Parathyroid adenoma (tissue), 2 donors: ENCODE data around the gene ILDR1.

Experiments
- H2AFZ ChIP-seq: fragments of 300-600 bp; sonication (generic); one replicate; pipeline ENCODE4 v1.7.0; 2017; ENCODE audit warnings: antibody characterized with exemption, mild to moderate bottlenecking
- H3K27ac ChIP-seq: fragments of 300-600 bp; sonication (generic); one replicate; pipeline ENCODE4 v1.7.0; 2017
- H3K27me3 ChIP-seq: fragments of 300-600 bp; sonication (generic); one replicate; pipeline ENCODE4 v1.7.0; 2017; ENCODE audit warnings: low read length; ENCODE audit not compliant: control insufficient read depth, insufficient read depth
- H3K36me3 ChIP-seq: fragments of 300-600 bp; sonication (generic); one replicate; pipeline ENCODE4 v1.7.0; 2017; ENCODE audit warnings: low read length; ENCODE audit not compliant: control insufficient read depth, insufficient read depth
- H3K4me1 ChIP-seq: fragments of 300-600 bp; sonication (generic); one replicate; pipeline ENCODE4 v1.7.0; 2017; ENCODE audit warnings: control low read depth
- H3K4me2 ChIP-seq: fragments of 300-600 bp; sonication (generic); one replicate; pipeline ENCODE4 v1.7.0; 2017; ENCODE audit warnings: low read length
- H3K4me3 ChIP-seq: fragments of 300-600 bp; sonication (generic); one replicate; pipeline ENCODE4 v1.7.0; 2017; ENCODE audit warnings: low read depth, low read length
- H3K79me2 ChIP-seq: fragments of 300-600 bp; sonication (generic); one replicate; pipeline ENCODE4 v1.7.0; 2017; ENCODE audit warnings: control low read depth
- H3K9ac ChIP-seq: fragments of 300-600 bp; sonication (generic); one replicate; pipeline ENCODE4 v1.7.0; 2017; ENCODE audit warnings: mild to moderate bottlenecking
- H3K9me3 ChIP-seq: fragments of 300-600 bp; sonication (generic); one replicate; pipeline ENCODE4 v1.7.0; 2017; ENCODE audit warnings: low read length; ENCODE audit not compliant: control insufficient read depth
- TF ChIP-seq, protein P1 (sequence below): fragments of 300-600 bp; sonication (generic); IDR thresholded peaks from one replicate; pipeline ENCODE4 v1.7.0; 2017; ENCODE audit warnings: antibody characterized with exemption, mild to moderate bottlenecking
- donor health status: primary hyperparathyroidism.

Gene ILDR1

DNA sequence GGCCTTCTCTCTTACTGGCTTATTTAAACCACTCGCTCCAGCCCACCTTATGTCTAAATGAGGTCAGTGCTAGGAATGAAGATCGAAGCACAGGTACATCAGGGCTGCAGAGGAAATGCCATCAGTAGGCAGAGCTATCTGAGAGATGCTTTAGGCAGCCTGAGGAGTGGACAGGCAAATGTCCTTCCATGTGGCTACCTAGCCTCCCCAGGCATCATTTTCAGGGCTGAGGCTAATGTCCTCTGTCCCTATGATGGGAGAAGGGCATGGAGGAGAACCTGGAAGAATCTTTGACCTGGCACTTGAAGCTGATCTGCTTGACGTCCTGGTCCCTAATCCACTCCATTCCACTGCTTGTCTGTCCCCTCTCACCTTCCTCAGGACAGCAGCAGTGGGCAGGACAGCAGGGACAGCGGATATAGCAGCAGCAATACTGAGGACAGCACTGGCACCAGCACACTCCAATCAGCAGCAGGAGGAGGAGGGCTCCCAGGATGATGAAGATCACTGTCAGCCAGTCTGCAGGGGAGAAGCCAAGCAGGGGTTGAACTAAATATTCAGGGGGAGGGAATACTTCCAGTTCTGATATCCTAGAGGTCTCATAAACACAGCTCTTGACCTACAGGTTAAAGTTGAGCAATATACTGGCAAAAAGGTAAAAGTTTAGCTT, 21.0 kb downstream of the ILDR1 start:
- Histone ChIP-seq H2AFZ (no peak overlapping the region), H3K4me3 (no peak overlapping the region), H3K4me2 (no peak overlapping the region), H3K9ac (no peak overlapping the region), H3K27me3 (no peaks in the 10 kb centered on the region), H3K27ac (no peak overlapping the region), H3K9me3 (no peaks in the 10 kb centered on the region), H3K4me1 (no peaks in the 10 kb centered on the region), H3K79me2 (no peaks in the 10 kb centered on the region), H3K36me3 (no peaks in the 10 kb centered on the region)
- TF ChIP-seq, protein P1, sequence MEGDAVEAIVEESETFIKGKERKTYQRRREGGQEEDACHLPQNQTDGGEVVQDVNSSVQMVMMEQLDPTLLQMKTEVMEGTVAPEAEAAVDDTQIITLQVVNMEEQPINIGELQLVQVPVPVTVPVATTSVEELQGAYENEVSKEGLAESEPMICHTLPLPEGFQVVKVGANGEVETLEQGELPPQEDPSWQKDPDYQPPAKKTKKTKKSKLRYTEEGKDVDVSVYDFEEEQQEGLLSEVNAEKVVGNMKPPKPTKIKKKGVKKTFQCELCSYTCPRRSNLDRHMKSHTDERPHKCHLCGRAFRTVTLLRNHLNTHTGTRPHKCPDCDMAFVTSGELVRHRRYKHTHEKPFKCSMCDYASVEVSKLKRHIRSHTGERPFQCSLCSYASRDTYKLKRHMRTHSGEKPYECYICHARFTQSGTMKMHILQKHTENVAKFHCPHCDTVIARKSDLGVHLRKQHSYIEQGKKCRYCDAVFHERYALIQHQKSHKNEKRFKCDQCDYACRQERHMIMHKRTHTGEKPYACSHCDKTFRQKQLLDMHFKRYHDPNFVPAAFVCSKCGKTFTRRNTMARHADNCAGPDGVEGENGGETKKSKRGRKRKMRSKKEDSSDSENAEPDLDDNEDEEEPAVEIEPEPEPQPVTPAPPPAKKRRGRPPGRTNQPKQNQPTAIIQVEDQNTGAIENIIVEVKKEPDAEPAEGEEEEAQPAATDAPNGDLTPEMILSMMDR, result no peak

DNA sequence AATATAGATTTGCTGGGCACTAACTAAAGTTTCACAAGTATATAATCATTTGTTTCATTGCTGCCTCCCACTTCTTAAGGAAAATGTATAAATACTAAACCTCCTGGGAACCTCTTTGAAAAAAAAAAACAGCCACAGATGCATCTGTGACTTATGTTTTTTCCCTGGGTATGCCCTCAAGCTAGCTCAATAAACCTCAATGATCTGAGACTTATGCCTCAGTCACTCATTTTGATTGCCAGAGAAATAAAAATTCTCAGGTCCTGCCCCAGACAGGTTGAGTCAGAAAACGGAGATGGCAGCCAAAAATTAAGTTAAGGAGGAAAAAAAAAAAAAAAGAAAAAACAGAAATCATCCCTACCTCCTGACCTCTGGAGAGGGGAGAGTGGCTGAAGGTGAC, 22.1 kb downstream of the ILDR1 start:
- Histone ChIP-seq H3K27ac (no peak overlapping the region), H3K79me2 (no peaks in the 10 kb centered on the region), H3K27me3 (no peaks in the 10 kb centered on the region), H3K4me3 (no peak overlapping the region), H3K4me1 (no peaks in the 10 kb centered on the region), H3K4me2 (no peak overlapping the region), H3K9ac (no peak overlapping the region), H2AFZ (no peak overlapping the region), H3K36me3 (no peaks in the 10 kb centered on the region), H3K9me3 (no peaks in the 10 kb centered on the region)
- TF ChIP-seq, protein P1, result no peak

DNA sequence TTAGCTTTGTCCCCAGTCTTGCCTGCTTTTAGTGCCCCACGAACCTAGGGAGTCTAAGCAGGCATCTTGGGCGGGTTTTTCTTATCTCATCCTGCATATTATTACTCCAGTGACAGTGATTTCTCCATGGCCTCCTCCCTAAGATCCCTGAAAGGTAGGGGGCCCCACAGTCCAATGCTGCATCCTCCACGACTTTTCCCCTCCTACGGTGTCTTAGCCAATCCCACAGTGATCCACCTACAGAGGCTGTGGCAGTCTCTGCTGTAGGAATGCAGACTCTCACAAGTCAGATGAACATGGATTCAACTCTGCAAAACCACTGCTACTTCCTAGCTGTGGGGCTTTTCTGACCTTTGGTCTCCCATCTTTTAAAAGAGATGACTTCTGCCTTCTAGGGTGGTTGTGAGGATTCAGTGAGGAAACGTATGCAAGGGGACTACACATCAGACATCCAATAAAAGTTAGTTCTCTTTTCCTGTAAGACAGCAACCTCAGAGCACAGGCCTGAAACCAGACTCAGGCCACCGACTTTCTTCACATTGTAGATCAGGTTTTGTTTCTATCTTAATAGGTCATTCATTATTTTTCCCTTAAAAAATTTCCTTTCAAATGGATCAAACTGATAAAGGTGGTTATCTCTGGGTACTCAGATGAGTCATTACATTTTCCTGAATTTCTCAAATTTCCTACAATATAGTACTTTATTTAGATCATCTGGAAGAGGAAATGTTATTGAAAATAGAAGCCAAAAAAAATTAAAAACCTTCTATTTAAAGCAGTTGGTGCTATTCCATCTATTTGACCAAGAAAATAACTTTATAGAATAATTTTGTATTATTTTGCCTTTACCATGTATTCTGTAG, 23.2 kb downstream of the ILDR1 start:
- Histone ChIP-seq H3K4me2 (no peak overlapping the region), H3K36me3 (no peaks in the 10 kb centered on the region), H3K9ac (no peak overlapping the region), H3K4me3 (no peak overlapping the region), H2AFZ (no peak overlapping the region), H3K4me1 (no peaks in the 10 kb centered on the region), H3K79me2 (no peaks in the 10 kb centered on the region), H3K27me3 (no peaks in the 10 kb centered on the region), H3K9me3 (no peaks in the 10 kb centered on the region), H3K27ac (peak overlapping the region; percentile 20)
- TF ChIP-seq, protein P1, result no peak

DNA sequence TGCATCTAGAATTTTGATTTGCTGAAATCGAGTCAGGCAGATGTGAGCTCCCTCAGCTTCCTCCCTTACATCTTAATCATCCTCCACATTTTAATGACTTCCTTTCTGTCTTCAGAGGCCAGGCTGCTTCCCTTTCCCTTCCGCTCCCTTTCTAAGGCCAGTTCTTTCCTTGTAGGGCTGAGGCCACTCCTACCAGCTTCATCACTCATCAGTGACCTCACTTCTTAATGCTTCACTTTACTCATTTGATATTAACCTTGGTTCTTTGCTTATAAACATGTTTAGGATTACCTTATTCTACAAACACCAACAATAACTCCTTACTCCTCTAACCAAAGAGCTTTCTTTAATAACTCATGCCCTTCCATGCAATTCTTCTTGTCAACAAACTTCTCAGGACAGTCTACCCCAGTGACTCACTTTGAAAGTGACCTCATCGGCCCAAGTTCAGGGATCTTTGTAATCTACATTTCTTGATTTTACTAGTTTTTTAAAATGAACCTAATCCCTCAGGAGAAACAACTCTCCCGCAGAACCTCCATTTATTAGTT, 23.9 kb downstream of the ILDR1 start:
- peak overlapping the region; percentile 20 for H3K27ac ChIP-seq

More for the DNA sequence above, 23.9 kb downstream of the ILDR1 start:
- Histone ChIP-seq H3K27me3 (no peaks in the 10 kb centered on the region), H3K4me2 (no peak overlapping the region), H2AFZ (no peak overlapping the region), H3K9me3 (no peaks in the 10 kb centered on the region), H3K36me3 (no peaks in the 10 kb centered on the region), H3K4me3 (no peak overlapping the region), H3K9ac (no peak overlapping the region), H3K79me2 (no peaks in the 10 kb centered on the region), H3K4me1 (no peaks in the 10 kb centered on the region)
- TF ChIP-seq, protein P1, result no peak
